ENCODE results near the gene FRS3. TPM values are rescaled to one million over a fixed set of nuclear protein-coding genes. Genes with fewer than 3 reads are reported as not detected.

Gene FRS3
- total and polyA plus RNA-seq, 2 of the 13 experiments (the other 11 are each of a cell fraction or from before 2014, with no cell fraction given): 3.0 to 7.4 TPM

DNA sequence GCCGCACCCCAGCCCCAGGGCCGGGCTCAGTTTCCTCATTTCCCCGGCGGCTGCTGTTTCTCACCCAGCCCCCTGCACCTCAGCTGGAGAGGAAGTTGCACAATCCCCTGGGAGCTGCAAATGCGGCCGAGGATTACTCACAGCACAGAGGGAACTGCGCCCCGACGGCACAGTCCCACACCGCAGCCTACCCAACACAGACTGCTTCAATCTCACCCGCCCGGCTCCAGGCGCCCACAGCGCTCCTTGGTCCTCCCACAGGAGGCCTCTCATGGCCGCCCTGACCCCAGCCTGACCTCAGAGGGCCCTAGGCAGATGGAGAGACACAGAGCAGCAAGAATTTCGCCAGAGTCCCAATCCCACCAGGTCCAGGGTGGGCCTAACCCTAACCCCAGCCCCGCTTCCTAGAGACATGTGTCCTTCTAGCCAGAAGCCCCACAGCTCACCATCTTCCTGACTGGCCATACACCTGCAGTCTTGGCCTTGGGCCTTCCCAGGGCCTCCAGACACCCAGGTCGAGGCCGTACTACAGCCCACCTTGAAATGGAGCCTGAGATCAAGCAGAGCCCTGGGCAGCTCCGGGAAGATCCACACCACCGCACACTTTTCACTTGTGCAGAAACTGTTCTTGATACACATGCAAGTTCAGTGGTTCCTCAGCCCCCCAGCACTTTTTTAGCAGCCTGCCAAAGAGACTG, 56.0 kb downstream of the FRS3 start (continued):
- TF ChIP-seq, protein P1, sequence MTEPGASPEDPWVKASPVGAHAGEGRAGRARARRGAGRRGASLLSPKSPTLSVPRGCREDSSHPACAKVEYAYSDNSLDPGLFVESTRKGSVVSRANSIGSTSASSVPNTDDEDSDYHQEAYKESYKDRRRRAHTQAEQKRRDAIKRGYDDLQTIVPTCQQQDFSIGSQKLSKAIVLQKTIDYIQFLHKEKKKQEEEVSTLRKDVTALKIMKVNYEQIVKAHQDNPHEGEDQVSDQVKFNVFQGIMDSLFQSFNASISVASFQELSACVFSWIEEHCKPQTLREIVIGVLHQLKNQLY (CRISPR knock-in tag; IDR thresholded peaks at IDR 0.05): no peak
- peak; percentile 45; the same call in 1 of the 2 replicates for TF ChIP-seq IRF2 (CRISPR knock-in tag; IDR thresholded peaks at IDR 0.05)
- no peak for TF ChIP-seq HCFC1 (IDR thresholded peaks at IDR 0.05; ENCODE audit: low read depth, low read length)
- TF ChIP-seq ZNF629 (CRISPR knock-in tag; conservative IDR thresholded peaks at IDR 0.05): 0 out of 2 replicates have a peak, but pooled peaks have one; percentile 14
- peak; percentile 80 for TF ChIP-seq ZNF12 (CRISPR knock-in tag; IDR thresholded peaks at IDR 0.05)
- no peak for TF ChIP-seq NCOA5 (CRISPR knock-in tag; IDR thresholded peaks at IDR 0.05)
- TF ChIP-seq, protein P2, sequence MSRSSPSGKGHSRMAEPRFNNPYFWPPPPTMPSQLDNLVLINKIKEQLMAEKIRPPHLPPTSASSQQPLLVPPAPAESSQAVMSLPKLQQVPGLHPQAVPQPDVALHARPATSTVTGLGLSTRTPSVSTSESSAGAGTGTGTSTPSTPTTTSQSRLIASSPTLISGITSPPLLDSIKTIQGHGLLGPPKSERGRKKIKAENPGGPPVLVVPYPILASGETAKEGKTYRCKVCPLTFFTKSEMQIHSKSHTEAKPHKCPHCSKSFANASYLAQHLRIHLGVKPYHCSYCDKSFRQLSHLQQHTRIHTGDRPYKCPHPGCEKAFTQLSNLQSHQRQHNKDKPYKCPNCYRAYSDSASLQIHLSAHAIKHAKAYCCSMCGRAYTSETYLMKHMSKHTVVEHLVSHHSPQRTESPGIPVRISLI (CRISPR knock-in tag; IDR thresholded peaks at IDR 0.05; ENCODE audit: borderline replicate concordance): no peak; the same call in 1 of the 2 replicates
- TF ChIP-seq, protein P3, sequence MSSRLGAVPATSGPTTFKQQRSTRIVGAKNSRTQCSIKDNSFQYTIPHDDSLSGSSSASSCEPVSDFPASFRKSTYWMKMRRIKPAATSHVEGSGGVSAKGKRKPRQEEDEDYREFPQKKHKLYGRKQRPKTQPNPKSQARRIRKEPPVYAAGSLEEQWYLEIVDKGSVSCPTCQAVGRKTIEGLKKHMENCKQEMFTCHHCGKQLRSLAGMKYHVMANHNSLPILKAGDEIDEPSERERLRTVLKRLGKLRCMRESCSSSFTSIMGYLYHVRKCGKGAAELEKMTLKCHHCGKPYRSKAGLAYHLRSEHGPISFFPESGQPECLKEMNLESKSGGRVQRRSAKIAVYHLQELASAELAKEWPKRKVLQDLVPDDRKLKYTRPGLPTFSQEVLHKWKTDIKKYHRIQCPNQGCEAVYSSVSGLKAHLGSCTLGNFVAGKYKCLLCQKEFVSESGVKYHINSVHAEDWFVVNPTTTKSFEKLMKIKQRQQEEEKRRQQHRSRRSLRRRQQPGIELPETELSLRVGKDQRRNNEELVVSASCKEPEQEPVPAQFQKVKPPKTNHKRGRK (CRISPR knock-in tag; IDR thresholded peaks at IDR 0.05): no peak
- no peak for TF ChIP-seq ZNF282 (IDR thresholded peaks at IDR 0.05; ENCODE audit: partially characterized antibody)
- no peak for TF ChIP-seq NFE2L1 (CRISPR knock-in tag; IDR thresholded peaks at IDR 0.05; ENCODE audit: borderline replicate concordance)
- TF ChIP-seq ZNF547 (CRISPR knock-in tag; IDR thresholded peaks at IDR 0.05): peak; percentile 59; the same call in 1 of the 2 replicates
- no peak for TF ChIP-seq ZFP82 (CRISPR knock-in tag; IDR thresholded peaks at IDR 0.05; ENCODE audit: borderline replicate concordance)
- TF ChIP-seq TEAD3 (CRISPR knock-in tag; optimal IDR thresholded peaks at IDR 0.05; ENCODE audit: borderline replicate concordance): peak; percentile 47
- TF ChIP-seq CHCHD3 (CRISPR knock-in tag; IDR thresholded peaks at IDR 0.05): no peak
- TF ChIP-seq HMGA1 (CRISPR knock-in tag; conservative IDR thresholded peaks at IDR 0.05): no peak
- TF ChIP-seq, protein P4, sequence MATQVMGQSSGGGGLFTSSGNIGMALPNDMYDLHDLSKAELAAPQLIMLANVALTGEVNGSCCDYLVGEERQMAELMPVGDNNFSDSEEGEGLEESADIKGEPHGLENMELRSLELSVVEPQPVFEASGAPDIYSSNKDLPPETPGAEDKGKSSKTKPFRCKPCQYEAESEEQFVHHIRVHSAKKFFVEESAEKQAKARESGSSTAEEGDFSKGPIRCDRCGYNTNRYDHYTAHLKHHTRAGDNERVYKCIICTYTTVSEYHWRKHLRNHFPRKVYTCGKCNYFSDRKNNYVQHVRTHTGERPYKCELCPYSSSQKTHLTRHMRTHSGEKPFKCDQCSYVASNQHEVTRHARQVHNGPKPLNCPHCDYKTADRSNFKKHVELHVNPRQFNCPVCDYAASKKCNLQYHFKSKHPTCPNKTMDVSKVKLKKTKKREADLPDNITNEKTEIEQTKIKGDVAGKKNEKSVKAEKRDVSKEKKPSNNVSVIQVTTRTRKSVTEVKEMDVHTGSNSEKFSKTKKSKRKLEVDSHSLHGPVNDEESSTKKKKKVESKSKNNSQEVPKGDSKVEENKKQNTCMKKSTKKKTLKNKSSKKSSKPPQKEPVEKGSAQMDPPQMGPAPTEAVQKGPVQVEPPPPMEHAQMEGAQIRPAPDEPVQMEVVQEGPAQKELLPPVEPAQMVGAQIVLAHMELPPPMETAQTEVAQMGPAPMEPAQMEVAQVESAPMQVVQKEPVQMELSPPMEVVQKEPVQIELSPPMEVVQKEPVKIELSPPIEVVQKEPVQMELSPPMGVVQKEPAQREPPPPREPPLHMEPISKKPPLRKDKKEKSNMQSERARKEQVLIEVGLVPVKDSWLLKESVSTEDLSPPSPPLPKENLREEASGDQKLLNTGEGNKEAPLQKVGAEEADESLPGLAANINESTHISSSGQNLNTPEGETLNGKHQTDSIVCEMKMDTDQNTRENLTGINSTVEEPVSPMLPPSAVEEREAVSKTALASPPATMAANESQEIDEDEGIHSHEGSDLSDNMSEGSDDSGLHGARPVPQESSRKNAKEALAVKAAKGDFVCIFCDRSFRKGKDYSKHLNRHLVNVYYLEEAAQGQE (IDR thresholded peaks at IDR 0.05; ENCODE audit: borderline replicate concordance in 1 of 2, low read depth in 1 of 2, low read length in 2 of 2): no peak; a peak in 1 of 4 replicates
- no peak for TF ChIP-seq SMYD3 (CRISPR knock-in tag; IDR thresholded peaks at IDR 0.05)
- TF ChIP-seq MTF2 (CRISPR knock-in tag; IDR thresholded peaks at IDR 0.05; ENCODE audit: borderline replicate concordance): no peak
- TF ChIP-seq, protein P5, sequence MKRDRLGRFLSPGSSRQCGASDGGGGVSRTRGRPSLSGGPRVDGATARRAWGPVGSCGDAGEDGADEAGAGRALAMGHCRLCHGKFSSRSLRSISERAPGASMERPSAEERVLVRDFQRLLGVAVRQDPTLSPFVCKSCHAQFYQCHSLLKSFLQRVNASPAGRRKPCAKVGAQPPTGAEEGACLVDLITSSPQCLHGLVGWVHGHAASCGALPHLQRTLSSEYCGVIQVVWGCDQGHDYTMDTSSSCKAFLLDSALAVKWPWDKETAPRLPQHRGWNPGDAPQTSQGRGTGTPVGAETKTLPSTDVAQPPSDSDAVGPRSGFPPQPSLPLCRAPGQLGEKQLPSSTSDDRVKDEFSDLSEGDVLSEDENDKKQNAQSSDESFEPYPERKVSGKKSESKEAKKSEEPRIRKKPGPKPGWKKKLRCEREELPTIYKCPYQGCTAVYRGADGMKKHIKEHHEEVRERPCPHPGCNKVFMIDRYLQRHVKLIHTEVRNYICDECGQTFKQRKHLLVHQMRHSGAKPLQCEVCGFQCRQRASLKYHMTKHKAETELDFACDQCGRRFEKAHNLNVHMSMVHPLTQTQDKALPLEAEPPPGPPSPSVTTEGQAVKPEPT (CRISPR knock-in tag; IDR thresholded peaks at IDR 0.05; ENCODE audit: low read depth): no peak
- TF ChIP-seq, protein P6, sequence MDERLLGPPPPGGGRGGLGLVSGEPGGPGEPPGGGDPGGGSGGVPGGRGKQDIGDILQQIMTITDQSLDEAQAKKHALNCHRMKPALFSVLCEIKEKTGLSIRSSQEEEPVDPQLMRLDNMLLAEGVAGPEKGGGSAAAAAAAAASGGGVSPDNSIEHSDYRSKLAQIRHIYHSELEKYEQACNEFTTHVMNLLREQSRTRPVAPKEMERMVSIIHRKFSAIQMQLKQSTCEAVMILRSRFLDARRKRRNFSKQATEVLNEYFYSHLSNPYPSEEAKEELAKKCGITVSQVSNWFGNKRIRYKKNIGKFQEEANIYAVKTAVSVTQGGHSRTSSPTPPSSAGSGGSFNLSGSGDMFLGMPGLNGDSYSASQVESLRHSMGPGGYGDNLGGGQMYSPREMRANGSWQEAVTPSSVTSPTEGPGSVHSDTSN (CRISPR knock-in tag; IDR thresholded peaks at IDR 0.05): no peak
